H7 (cell line): ENCODE measurements around the gene FAM25A. TPM values are rescaled to one million over a fixed set of nuclear protein-coding genes. Genes with fewer than 3 reads are reported as not detected.
"Not testable (repeated sequence)": the region's sequence is repeated elsewhere in the genome, so short reads cannot be mapped to it uniquely, and the experiment has no call there.

Experiments used
- DNase-seq: peaks from one replicate; pipeline ENCODE4 v3.0.0; 2012
- H3K27me3 ChIP-seq: 2 replicates; pipeline ENCODE4 v1.6.0; 2011; ENCODE audit warnings: mild to moderate bottlenecking, low read length; ENCODE audit not compliant: control insufficient read depth, insufficient read depth
- H3K36me3 ChIP-seq: replicated peaks from 2 replicates; pipeline ENCODE4 v1.5.1; 2011; ENCODE audit warnings: low read length; ENCODE audit not compliant: control insufficient read depth, insufficient read depth
- H3K4me3 ChIP-seq: 2 replicates; pipeline ENCODE4 v1.5.1; 2011; ENCODE audit warnings: low read depth, mild to moderate bottlenecking, control low read depth, low read length, moderate library complexity; ENCODE audit not compliant: insufficient read depth
- total RNA-seq: library from RNA; depleted of rRNA; stranded (reverse); fragments of >200 nt; shearing (Covaris generic); gene quantifications from 2 replicates; pipeline ENCODE4 v1.2.3, GENCODE V29; 2014

The FAM25A gene
- total RNA-seq, 1 experiment from 2014 or later = not detected

DNA sequence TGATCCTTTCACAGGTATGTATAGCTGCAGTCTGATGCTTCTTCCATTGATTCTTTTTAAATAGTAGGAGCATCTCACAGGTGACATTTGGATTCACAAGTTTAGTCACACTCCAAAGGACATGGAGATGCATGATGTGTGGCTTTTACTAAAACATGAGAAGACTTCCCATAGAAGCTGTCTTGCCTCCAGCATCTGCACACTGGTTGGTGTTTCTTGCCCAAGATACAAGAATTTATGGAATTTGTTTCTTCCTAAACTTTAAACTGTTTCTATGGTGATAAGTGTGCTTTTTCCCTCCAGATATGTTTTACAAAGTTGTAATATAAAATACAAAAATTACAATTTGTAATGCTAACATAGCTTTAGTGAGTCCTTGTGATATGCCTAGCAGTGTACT is 27.6 kb upstream of the FAM25A start:
- H3K36me3 ChIP-seq = no peaks in the 10 kb centered on the region
- no peak for DNase-seq
- no peak overlapping the region for H3K4me3 ChIP-seq
- no peaks in the 10 kb centered on the region for H3K27me3 ChIP-seq

DNA sequence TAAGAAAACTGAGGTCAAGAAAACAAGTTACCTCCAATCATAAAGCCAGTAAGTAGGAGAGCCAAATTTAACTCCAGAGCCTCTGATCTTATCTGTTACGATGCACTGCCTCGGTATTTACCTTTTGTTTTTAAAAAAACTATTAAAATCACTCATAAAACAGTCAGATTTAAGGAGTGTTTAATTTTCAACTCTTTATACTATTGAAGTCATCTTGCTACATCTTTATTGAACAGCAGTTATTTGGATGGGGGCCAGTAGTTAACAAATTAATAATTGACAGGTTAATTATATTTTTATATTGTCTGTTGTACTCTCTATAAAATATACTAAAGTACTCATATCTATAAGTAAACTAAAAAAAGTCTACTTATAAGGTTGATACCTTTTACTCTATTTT is 27.2 kb upstream of the FAM25A start:
- Histone ChIP-seq H3K4me3 (no peak overlapping the region), H3K27me3 (no peaks in the 10 kb centered on the region), H3K36me3 (no peaks in the 10 kb centered on the region)
- DNase-seq = no peak

DNA sequence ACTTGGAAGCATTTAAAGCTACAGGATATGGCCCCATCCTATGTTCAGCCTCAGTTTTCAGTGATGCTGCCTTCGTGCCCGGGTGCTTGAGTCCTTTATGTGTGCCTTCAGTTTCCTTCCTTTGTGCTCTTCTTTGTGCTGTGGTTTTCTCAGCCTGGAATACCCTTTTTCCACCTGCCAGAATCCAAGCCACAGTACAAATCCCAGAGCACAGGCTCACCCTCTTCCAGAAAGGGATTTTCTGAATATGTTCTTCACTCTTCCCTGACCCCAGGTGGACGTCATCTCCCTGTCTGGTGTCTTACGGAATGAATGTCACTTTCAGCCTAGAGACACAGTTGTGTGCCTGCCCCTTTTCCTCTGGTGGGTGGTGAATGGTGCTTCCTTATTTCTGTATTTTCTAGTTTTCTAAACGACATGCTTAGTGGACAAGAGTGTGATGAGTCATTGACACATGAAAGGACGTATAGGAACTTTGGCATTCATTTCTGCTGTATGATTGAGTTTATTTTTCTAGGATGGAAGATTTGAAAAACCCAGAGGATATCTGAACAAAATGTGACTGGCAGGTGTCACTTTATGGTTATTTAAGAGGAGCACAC is 20.2 kb upstream of the FAM25A start:
- not testable (repeated sequence) for H3K36me3 ChIP-seq, DNase-seq, H3K27me3 ChIP-seq, H3K4me3 ChIP-seq

DNA sequence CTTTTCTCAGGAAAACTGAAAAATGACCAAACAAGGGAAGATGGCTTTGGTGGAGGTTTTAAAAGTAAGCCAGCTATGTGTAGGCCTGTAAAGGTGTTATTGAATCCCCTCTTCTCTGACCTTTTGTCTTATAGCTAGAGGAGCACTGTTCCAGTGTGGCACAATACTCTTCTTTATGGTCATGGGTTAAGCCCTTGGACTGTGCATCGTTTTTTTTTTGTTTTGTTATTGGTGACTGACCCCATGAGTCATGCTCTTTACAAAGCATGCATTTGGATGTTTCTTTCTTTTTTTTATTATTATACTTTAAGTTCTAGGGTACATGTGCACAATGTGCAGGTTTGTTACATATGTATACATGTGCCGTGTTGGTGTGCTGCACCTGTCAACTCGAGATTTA is 19.6 kb upstream of the FAM25A start:
- DNase-seq = no peak
- Histone ChIP-seq H3K27me3 (no peaks in the 10 kb centered on the region), H3K4me3 (no peak overlapping the region), H3K36me3 (no peaks in the 10 kb centered on the region)

DNA sequence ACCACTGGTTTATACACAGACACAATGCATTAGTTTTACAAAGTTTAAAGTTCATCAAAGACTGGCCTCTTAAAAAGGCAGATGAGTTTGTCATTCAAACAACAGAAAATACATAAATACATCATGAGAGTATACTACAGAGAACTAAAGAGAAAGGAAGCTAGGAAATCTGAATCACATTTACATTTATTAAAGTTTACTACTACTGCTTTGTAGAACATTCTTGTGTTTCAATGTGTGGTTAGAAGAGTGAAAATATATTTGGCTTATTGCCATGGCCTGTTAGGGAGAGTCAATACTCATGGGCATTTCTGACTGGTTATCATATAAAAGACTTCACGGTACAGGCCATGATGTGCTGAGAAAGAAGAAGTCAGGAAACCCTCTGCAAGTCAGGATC is 13.0 kb upstream of the FAM25A start:
- not testable (repeated sequence) for DNase-seq, H3K36me3 ChIP-seq, H3K4me3 ChIP-seq, H3K27me3 ChIP-seq

DNA sequence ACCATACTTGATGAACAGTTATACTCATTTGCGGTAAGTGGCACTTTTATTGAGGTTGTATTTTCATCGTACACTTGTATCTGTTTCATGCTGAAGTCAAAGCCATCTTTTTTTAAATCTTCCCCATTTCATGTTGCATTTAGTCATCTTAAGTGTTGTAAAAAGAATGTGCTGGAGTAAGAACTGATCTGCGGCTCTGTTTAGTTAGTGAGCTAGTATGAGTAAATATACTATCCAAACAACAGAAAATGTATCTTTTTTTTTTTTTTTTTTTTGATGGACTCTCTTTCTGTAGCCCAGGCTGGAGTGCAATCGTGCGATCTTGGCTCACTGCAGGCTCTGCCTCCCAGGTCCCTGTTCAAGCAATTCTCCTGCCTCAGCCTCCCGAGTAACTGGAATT is 12.4 kb upstream of the FAM25A start:
- not testable (repeated sequence) for H3K4me3 ChIP-seq, H3K36me3 ChIP-seq, H3K27me3 ChIP-seq, DNase-seq

DNA sequence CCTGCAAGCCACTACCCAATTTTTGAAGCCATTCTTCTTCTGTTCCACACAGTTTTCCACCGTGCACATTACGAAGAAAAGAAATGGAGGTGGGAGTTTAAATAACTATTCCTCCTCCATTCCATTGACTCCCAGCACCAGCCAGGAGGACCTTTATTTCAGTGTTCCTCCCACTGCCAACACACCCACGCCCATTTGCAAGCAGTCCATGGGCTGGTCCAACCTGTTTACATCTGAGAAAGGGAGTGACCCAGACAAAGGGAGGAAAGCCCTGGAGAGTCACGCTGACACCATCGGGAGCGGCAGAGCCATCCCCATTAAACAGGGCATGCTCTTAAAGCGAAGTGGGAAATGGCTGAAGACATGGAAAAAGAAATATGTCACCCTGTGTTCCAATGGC is 11.8 kb upstream of the FAM25A start:
- DNase-seq, H3K4me3 ChIP-seq, H3K36me3 ChIP-seq, H3K27me3 ChIP-seq: not testable (repeated sequence)

DNA sequence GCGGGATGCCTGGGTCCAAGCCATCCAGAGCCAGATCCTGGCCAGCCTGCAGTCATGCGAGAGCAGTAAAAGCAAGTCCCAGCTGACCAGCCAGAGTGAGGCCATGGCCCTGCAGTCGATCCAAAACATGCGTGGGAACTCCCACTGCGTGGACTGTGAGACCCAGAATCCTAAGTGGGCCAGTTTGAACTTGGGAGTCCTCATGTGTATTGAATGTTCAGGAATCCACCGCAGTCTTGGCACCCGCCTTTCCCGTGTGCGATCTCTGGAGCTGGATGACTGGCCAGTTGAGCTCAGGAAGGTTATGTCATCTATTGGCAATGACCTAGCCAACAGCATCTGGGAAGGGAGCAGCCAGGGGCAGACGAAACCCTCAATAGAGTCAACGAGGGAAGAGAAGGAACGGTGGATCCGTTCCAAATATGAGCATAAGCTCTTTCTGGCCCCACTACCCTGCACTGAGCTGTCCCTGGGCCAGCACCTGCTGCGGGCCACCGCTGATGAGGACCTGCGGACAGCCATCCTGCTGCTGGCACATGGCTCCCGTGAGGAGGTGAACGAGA is 10.9 kb upstream of the FAM25A start:
- not testable (repeated sequence) for H3K36me3 ChIP-seq, H3K27me3 ChIP-seq, H3K4me3 ChIP-seq, DNase-seq

DNA sequence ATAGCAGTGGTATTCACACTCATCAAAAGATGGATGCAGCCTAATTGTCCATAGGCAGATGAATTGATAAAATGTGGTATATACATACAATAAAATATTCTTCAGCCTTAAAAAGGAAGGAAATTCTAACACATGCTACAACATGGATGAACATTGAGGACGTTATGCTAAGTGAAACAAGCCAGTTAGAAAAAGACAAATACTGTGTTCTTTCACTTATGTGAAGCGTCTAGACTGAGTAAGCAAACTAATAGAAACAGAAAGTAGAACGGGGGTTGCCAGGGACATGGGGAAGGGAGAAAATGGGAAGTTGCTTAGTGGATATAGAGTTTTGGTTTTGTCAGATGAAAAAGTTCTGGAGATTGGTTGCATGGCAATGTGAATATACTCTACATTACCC is 6.6 kb upstream of the FAM25A start:
- H3K27me3 ChIP-seq, H3K4me3 ChIP-seq, H3K36me3 ChIP-seq, DNase-seq: not testable (repeated sequence)

DNA sequence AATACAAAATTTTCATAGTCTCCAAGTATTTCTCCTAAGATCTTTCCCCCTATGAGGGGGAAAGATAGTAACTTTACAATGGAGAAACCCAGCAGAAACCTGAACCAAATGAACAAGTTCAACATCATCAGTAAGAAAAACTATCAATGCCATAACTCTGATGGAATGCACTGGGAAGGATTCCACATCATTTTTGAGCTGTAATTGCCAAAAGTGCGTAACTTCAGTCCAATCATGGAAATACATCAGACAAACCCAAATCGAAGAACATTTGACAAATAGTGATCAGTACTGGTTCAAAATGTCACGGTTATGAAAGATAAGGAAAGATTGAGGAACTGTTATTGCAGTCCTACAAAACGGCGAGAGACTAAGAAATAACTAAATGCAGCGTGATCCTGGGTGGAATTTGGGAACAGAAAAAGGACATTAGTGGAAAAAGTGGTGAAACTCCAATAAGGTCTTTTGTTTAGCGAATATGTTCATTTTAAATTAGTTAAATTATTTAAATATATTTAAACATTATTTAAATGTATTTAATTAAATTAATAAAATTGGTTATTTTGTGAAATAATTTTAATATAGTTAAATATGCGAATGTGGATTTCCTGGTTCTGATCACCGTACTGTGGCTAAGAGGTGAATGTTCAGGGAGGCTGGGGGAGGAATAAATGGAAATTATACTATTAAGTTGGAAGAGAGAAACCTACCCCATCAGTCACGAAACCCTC is 4.9 kb upstream of the FAM25A start:
- H3K27me3 ChIP-seq, H3K4me3 ChIP-seq, H3K36me3 ChIP-seq, DNase-seq: not testable (repeated sequence)

DNA sequence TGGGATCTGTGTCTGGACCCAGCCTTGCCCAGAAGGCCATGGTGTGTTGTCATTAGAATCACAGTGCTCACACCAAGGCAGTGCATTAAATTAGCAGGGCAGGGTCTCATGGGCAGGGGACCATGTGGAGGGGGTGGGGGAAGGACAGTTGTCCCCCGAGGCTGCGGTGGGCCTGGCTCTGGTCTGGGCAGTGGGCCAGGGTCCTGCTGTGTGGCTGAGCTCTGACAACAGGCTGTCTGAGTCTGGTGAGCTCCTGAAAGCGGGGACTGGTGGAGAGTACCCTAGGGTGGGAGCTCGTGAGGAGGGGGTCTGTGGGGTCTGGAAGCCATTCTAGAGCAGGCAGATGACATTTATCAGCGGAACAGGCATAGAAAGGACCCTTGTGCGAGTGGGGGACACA is 2.0 kb upstream of the FAM25A start:
- DNase-seq, H3K4me3 ChIP-seq, H3K27me3 ChIP-seq, H3K36me3 ChIP-seq: not testable (repeated sequence)

DNA sequence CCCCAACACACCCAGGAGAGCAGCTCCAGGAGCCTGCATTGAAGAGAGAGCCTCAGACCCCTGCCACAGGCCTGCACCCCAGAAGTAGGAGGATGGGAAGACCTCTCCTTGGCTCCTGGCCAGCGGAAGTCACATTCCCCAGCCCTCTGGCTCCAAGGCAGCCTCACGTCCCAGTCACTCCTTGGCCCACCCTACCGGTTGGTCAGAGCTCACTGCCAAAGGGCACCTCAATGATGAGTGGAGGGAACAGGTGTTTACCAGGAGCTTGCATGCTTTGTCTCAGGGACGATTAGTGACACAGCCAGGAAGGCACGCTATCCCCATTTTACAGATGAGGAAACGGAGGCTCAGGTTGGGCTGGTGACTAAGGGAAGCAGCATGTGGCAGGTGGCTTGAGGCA is 1.0 kb upstream of the FAM25A start:
- not testable (repeated sequence) for DNase-seq, H3K36me3 ChIP-seq, H3K4me3 ChIP-seq, H3K27me3 ChIP-seq

DNA sequence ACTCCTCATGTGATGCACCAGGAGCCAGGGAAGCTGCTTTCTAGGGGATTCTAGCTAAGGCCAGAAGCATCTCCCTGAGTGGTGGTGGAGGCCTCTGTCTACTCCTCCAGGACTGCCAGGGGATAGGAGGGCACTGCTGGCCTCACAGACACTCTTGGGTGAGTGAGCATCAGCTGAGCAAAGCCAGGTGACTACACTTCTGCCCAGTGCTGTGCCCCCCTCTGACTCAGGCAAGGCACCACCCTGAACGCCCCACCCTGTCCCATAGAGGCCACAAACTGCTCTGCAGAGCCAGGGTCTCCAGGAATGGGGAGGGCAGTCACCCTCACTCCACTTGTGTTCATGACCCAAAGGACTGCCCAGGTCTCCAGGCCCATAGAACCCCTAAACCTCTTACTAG is 590 bp upstream of the FAM25A start:
- H3K4me3 ChIP-seq, DNase-seq, H3K27me3 ChIP-seq, H3K36me3 ChIP-seq: not testable (repeated sequence)

DNA sequence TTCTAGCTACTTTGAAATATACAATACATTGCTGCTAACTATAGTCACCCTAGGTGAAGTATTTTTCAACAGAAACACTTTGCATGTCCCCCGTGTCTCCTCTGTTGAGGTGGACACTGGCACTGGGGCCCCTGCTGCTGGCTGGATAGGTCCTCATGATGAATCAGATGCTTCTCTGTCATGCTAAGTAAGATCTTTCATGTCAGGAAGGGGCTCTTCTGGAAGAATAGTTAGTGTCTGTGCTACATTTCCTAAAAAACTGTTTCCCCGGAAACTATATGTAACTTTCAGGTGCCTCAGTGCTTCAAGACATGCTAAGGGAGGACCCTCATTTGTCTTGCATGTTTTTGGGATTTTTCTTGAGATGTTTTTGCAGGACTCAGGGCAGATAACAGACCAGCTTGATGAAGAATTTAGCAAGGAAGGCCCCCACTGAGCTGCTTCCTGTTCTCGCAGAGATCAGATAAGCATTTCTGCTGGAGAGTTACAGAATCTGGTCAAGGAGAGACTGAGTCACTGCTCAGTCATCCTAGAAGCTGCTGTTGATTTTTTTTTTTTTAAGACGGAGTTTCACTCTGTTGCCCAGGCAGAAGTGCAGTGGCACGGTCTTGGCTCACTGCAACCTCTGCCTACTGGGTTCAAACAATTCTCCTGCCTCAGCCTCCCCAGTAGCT is 5.3 kb downstream of the FAM25A start:
- peak; percentile 39 for DNase-seq

More for the DNA sequence above, 5.3 kb downstream of the FAM25A start:
- not testable (repeated sequence) for H3K27me3 ChIP-seq, H3K4me3 ChIP-seq, H3K36me3 ChIP-seq
